ENCODE data around the gene NABP2. TPM values are rescaled to one million over a fixed set of nuclear protein-coding genes. Genes with fewer than 3 reads are reported as not detected.
"Not testable (repeated sequence)": the region's sequence is repeated elsewhere in the genome, so short reads cannot be mapped to it uniquely, and the experiment has no call there.

NABP2 gene
- total RNA-seq, 1 donor: 26.8 TPM

DNA sequence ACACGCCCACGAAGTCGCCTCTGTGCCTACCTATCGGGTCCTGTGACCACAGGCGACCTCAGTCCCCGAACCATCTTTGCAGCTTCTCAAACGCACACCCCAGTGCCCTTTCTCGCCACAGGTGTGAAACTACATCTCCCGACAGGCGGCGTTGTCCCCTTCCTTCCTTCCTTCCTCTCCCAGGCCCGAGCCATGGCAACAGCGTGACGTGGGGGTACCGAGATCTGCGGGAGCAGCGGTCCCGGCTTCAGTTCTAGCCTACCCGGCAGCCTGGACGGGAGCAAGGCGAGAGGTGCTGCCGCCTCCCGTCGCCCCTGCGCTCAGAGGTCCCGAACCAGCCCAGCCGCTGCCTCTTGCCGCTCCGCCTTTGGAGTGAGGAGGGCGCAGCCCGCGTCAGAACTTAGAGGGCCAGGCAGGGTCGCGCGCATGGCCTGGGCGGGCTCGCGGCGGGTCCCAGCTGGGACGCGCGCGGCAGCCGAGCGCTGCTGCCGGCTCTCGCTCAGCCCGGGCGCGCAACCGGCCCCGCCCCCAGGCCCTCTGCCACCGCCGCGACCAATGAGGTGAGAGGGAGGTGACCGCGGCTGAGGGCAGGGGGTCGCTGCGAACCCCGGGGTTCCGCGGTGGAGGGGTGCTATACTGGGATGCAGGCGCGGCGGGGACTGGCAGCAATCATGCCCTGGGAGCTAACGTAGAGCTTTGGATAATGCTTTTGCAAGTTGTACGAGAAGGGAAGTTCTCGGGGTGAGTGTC, 42.7 kb downstream of the NABP2 start, which contains the start of gene COQ10A:
TSS of gene COQ10A (plus strand) at position 250 of the 750 bp plus-strand sequence. CDS start at position 427, 177 bp downstream.
- Histone ChIP-seq H3K4me2 (ENCODE audit: insufficient read depth, low read length) (peak within 1 kb of the TSS; percentile 92), H3K27me3 (ENCODE audit: insufficient read depth, low read length) (no peaks in the 10 kb centered on the region), H2AFZ (ENCODE audit: low read length) (peak within 1 kb of the TSS; percentile 98), H4K20me1 (ENCODE audit: insufficient read depth, low read length) (no peaks in the 10 kb centered on the region), H3K4me3 (ENCODE audit: insufficient read depth, low read length) (peak within 1 kb of the TSS; percentile 81), H3K9me3 (ENCODE audit: low read depth, low read length) (no peaks in the 10 kb centered on the region), H3K79me2 (ENCODE audit: insufficient read depth, low read length) (no peaks in the 10 kb centered on the region), H3K36me3 (ENCODE audit: insufficient read depth, low read length) (peaks cover 21% of the 10 kb centered on the region), H3K27ac (ENCODE audit: low read depth, low read length) (peak within 1 kb of the TSS; percentile 76), H3K4me1 (ENCODE audit: insufficient read depth, low read length) (peaks cover 14% of the 10 kb centered on the region)
- peak; percentile 65 for TF ChIP-seq CTCF (IDR thresholded peaks at IDR 0.05; ENCODE audit: extremely low read depth, low read depth, low read length)
- peak; percentile 99 for DNase-seq (ENCODE audit: insufficient read length, low spot score, missing footprints)

- no peak for TF ChIP-seq CTCF (IDR thresholded peaks at IDR 0.05; ENCODE audit: extremely low read depth, low read depth, low read length)
Observed at GRCh38 chr12:56267443-56268071, 43.4 kb downstream of the NABP2 start.

DNA sequence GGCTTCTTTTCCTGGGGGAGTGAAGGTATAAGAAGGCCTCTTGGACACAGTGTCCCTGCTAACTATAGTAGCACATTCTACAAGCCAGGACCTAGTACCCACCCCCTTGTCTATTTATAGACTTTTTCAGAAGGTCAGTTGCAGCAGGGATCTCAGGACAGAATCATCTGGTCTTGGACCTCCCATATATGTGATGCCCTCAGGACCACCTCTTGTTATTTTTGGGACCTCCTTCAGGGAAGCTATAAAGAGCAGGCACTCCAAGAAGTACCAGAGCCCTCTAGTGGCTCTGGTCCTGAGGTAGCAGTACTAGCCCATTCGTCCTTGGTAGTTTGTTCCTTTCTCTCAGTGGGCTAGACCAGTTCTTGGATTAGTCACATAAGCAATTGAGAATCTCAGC, 46.9 kb downstream of the NABP2 start:
- Histone ChIP-seq H4K20me1 (ENCODE audit: insufficient read depth, low read length) (no peaks in the 10 kb centered on the region), H3K4me2 (ENCODE audit: insufficient read depth, low read length) (no peak overlapping the region), H3K9me3 (ENCODE audit: low read depth, low read length) (no peaks in the 10 kb centered on the region), H3K27ac (ENCODE audit: low read depth, low read length) (no peak overlapping the region), H3K4me3 (ENCODE audit: insufficient read depth, low read length) (no peak overlapping the region), H3K27me3 (ENCODE audit: insufficient read depth, low read length) (no peaks in the 10 kb centered on the region), H3K4me1 (ENCODE audit: insufficient read depth, low read length) (peaks cover 11% of the 10 kb centered on the region), H3K36me3 (ENCODE audit: insufficient read depth, low read length) (peaks cover 59% of the 10 kb centered on the region), H2AFZ (ENCODE audit: low read length) (no peak overlapping the region), H3K79me2 (ENCODE audit: insufficient read depth, low read length) (no peaks in the 10 kb centered on the region)
- TF ChIP-seq CTCF (IDR thresholded peaks at IDR 0.05; ENCODE audit: extremely low read depth, low read depth, low read length): peak; percentile 54
- DNase-seq (ENCODE audit: insufficient read length, low spot score, missing footprints): peak; percentile 53

More at GRCh38 chr12:56267443-56268071, 43.4 kb downstream of the NABP2 start:
- H4K20me1 ChIP-seq (ENCODE audit: insufficient read depth, low read length): no peaks in the 10 kb centered on the region
- H3K4me1 ChIP-seq (ENCODE audit: insufficient read depth, low read length): peaks cover 11% of the 10 kb centered on the region
- H3K4me2 ChIP-seq (ENCODE audit: insufficient read depth, low read length): peak overlapping the region; percentile 92
- H3K4me3 ChIP-seq (ENCODE audit: insufficient read depth, low read length): peak overlapping the region; percentile 81
- peak overlapping the region; percentile 98 for H2AFZ ChIP-seq (ENCODE audit: low read length)
- H3K9me3 ChIP-seq (ENCODE audit: low read depth, low read length): no peaks in the 10 kb centered on the region
- no peaks in the 10 kb centered on the region for H3K27me3 ChIP-seq (ENCODE audit: insufficient read depth, low read length)
- peak overlapping the region; percentile 76 for H3K27ac ChIP-seq (ENCODE audit: low read depth, low read length)
- H3K36me3 ChIP-seq (ENCODE audit: insufficient read depth, low read length): peaks cover 28% of the 10 kb centered on the region
- peak; percentile 74 for DNase-seq (ENCODE audit: insufficient read length, low spot score, missing footprints)
- H3K79me2 ChIP-seq (ENCODE audit: insufficient read depth, low read length): no peaks in the 10 kb centered on the region

DNA sequence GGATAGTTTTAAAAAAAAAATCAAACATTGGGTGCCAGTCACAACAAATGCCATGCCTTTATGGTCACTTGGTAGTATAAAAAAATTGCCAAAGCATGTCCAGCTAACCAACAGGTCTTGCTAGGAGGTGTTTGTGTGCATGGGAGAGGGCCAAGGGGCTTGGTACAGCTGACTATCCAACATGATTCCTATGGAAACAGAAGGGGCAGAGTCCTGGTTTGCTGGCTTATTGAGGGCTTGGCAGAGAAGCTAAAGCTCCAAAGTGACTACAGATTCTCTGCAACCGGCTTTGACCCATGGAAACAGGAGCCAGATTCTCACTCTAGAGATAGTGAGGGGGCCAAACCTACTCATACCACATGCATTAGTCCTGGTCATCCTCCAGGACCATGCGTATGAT, 48.3 kb downstream of the NABP2 start:
- not testable (repeated sequence) for H2AFZ ChIP-seq (ENCODE audit: low read length); H3K79me2 ChIP-seq (ENCODE audit: insufficient read depth, low read length); H4K20me1 ChIP-seq (ENCODE audit: insufficient read depth, low read length); H3K27me3 ChIP-seq (ENCODE audit: insufficient read depth, low read length); H3K4me1 ChIP-seq (ENCODE audit: insufficient read depth, low read length); H3K9me3 ChIP-seq (ENCODE audit: low read depth, low read length); H3K27ac ChIP-seq (ENCODE audit: low read depth, low read length); H3K4me2 ChIP-seq (ENCODE audit: insufficient read depth, low read length); DNase-seq (ENCODE audit: insufficient read length, low spot score, missing footprints); H3K4me3 ChIP-seq (ENCODE audit: insufficient read depth, low read length)
- peaks cover 70% of the 10 kb centered on the region for H3K36me3 ChIP-seq (ENCODE audit: insufficient read depth, low read length)
